K562 (cell line): ENCODE measurements around the gene MLC1. TPM values are rescaled to one million over a fixed set of nuclear protein-coding genes. Genes with fewer than 3 reads are reported as not detected.
A peak's percentile ranks its signal among the peaks of the same experiment; 100 is the strongest.

Source experiments
- ARID2 ChIP-seq: fragments of 450-650 bp; IDR thresholded peaks from 2 replicates; pipeline ENCODE4 v1.6.1; 2017; ENCODE audit warnings: antibody characterized with exemption, mild to moderate bottlenecking
- ASH1L ChIP-seq: fragments of 450-650 bp; IDR thresholded peaks from 2 replicates; pipeline ENCODE4 v1.6.1; 2018; ENCODE audit warnings: borderline replicate concordance, mild to moderate bottlenecking, low read depth; ENCODE audit not compliant: partially characterized antibody
- BCL6 ChIP-seq: fragments of 250-450 bp; sonication (Bioruptor Pico); IDR thresholded peaks from 2 replicates; pipeline ENCODE4 v1.4.0; 2020
- CEBPG ChIP-seq, 3 experiments: fragments of 200-800 bp in 1 of 3; sonication (Bioruptor generic) in 1 of 3; sonication (generic) in 1 of 3; formaldehyde crosslinking in 1 of 3; IDR thresholded peaks in 2 of 3; conservative IDR thresholded peaks in 1 of 3; 2 replicates each; pipeline versions ENCODE4 v1.6.1 to v1.8.0; 2016 to 2022; ENCODE audit warnings: missing compliant biosample characterization in 2 of 3, missing genetic modification characterization in 2 of 3, mild to moderate bottlenecking in 1 of 3, missing genetic modification reagents in 1 of 3
- E2F1 ChIP-seq: sonication (generic); formaldehyde crosslinking; IDR thresholded peaks from 2 replicates; pipeline ENCODE4 v1.8.1; 2023; ENCODE audit warnings: mild to moderate bottlenecking, missing genetic modification reagents, moderate library complexity
- GABPA ChIP-seq: fragments of 200-800 bp; sonication (Bioruptor generic); conservative IDR thresholded peaks from 2 replicates; pipeline ENCODE4 v1.6.1; 2016; ENCODE audit warnings: low read depth, missing genetic modification characterization, missing compliant biosample characterization
- NR2C1 ChIP-seq, 2 experiments: fragments of 450-650 bp; IDR thresholded peaks; 2 replicates each; pipeline ENCODE4 v1.6.1; 2017; ENCODE audit warnings: mild to moderate bottlenecking in 2 of 2, antibody characterized with exemption in 1 of 2, inconsistent platforms in 1 of 2, missing compliant biosample characterization in 1 of 2, missing genetic modification characterization in 1 of 2
- TGIF2 ChIP-seq: sonication (generic); formaldehyde crosslinking; IDR thresholded peaks from 2 replicates; pipeline ENCODE4 v1.8.1; 2022; ENCODE audit warnings: mild to moderate bottlenecking, missing genetic modification reagents, moderate library complexity
- YY1 ChIP-seq, 3 experiments: IDR thresholded peaks; 2 replicates each; pipeline ENCODE4 v1.6.1; 2011; ENCODE audit warnings: low read length in 2 of 3, mild to moderate bottlenecking in 2 of 3, moderate library complexity in 2 of 3, borderline replicate concordance in 1 of 3, control low read depth in 1 of 3, low read depth in 1 of 3; ENCODE audit not compliant: insufficient read depth in 3 of 3, insufficient replicate concordance in 2 of 3, control insufficient read depth in 1 of 3, insufficient read length in 1 of 3; ENCODE audit errors: extremely low read depth in 1 of 3
- ZBTB33 ChIP-seq: sonication (generic); formaldehyde crosslinking; IDR thresholded peaks from 2 replicates; pipeline ENCODE4 v1.8.1; 2023; ENCODE audit warnings: mild to moderate bottlenecking, missing genetic modification reagents
- ZNF134 ChIP-seq: fragments of 250-450 bp; sonication (Bioruptor Pico); conservative IDR thresholded peaks from 2 replicates; pipeline ENCODE4 v1.4.0; 2020
- ZNF24 ChIP-seq: fragments of 450-650 bp; IDR thresholded peaks from 2 replicates; pipeline ENCODE4 v1.6.1; 2016
- polyA plus RNA-seq, 8 experiments: library from polyadenylated mRNA; depleted of rRNA in 4 of 8; stranded (reverse) in 5 of 8; unstranded in 3 of 8; fragments of >200 nt; fragmentation: Nextera tagmentation in 2 of 8; fragmentation: Illumina TruSeq in 1 of 8; extraction: Ambion mirVana in 2 of 8; extraction: Trizol in 1 of 8; gene quantifications; 2 replicates each; pipeline versions ENCODE4 v1.2.1 to v1.2.3, GENCODE V29; 2011 to 2014; ENCODE audit warnings: inconsistent platforms in 1 of 8, missing spikeins in 1 of 8
- total RNA-seq, 7 experiments: library from RNA; depleted of rRNA in 6 of 7; stranded (reverse); fragments of >200 nt in 6 of 7; fragmentation: Illumina TruSeq in 2 of 7; extraction: Trizol in 2 of 7; gene quantifications; 2 replicates each; pipeline versions ENCODE4 v1.2.1 to v1.2.3, GENCODE V29; 2011 to 2021; ENCODE audit warnings: low replicate concordance in 1 of 7
- TF ChIP-seq, protein P1 (sequence below): fragments of 450-650 bp; IDR thresholded peaks from one replicate; pipeline ENCODE4 v1.6.1; 2018; ENCODE audit warnings: mild to moderate bottlenecking, moderate library complexity; ENCODE audit not compliant: partially characterized antibody
- TF ChIP-seq, protein P2 (sequence below): fragments of 250-450 bp; sonication (Bioruptor Pico); IDR thresholded peaks from 2 replicates; pipeline ENCODE4 v1.8.0; 2021; ENCODE audit warnings: moderate library complexity, mild to moderate bottlenecking, inconsistent platforms

Gene MLC1
- total and polyA plus RNA-seq, 9 of the 15 experiments (the other 6 are each of a cell fraction or from before 2014, with no cell fraction given) = 0.06 to 0.98 (median 0.39) TPM

DNA sequence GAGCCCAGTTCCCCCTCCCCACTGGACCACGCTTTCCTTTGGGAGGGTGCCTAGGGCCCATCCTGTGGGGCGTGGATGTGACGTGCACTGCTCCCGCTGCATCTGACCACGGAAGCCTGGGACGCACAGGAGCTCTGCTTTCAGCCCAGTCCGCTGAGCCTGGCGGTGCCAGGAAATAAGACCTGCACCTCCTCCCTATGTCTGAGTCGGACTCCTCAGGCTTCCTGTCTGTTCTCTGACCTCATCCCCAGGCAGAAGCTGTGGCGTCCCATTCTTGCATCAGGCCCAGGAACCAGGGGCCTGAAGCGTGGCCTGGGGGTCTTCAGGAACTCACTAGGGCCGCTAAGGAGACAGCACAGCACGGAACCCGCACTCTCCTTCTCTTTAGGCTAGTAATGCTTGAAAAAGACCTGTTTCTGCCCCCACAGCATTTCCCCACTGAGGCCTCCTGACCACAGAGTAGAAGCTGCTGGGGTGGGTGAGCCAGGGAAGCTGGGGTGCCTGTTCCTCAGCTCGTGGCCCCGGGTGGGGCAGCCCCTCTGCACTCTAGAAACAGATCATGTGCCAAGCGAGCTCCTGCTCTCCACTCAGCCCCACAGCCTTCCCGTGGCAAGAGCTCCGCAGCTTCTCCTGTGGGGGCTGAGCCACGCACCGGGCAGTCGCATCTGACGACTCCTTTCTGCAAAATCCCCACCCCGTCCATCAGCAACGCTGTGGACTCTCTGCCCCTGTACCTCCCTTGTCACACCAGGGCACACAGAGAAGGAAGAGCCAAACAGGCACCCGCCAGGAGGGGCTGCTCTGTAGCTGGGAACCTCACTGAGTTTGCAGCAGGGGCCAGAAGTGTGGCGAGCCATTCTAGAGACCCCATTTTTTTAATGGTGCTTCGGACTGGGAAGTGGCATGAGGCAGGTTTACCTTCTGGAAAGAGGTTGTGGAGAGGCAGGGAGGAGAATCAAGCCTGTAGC lies 27.2 kb upstream of the MLC1 start (continued):
- TF ChIP-seq CEBPG (CRISPR knock-in tag; IDR thresholded peaks at IDR 0.05) (peak; percentile 34; the same call in 1 of the 2 replicates), CEBPG (tag; conservative IDR thresholded peaks at IDR 0.05 in 1 of 2, IDR thresholded peaks at IDR 0.05 in 1 of 2) (no peak), YY1 (IDR thresholded peaks at IDR 0.05; ENCODE audit: borderline replicate concordance in 1 of 3, control insufficient read depth in 1 of 3, extremely low read depth in 1 of 3, insufficient read depth in 3 of 3, insufficient read length in 1 of 3, insufficient replicate concordance in 2 of 3, low read depth in 1 of 3, low read length in 2 of 3) (no peak), ZNF134 (CRISPR knock-in tag) (no peak), NR2C1 (IDR thresholded peaks at IDR 0.05) (no peak), NR2C1 (tag; IDR thresholded peaks at IDR 0.05) (no peak), GABPA (tag) (peak; percentile 36; the same call in 1 of the 2 replicates), ZBTB33 (CRISPR knock-in tag) (peak; percentile 88), E2F1 (no peak), BCL6 (CRISPR knock-in tag) (no peak), ARID2 (no peak), ZNF24 (no peak), ASH1L (no peak), TGIF2 (CRISPR knock-in tag) (no peak)
- TF ChIP-seq, protein P1, sequence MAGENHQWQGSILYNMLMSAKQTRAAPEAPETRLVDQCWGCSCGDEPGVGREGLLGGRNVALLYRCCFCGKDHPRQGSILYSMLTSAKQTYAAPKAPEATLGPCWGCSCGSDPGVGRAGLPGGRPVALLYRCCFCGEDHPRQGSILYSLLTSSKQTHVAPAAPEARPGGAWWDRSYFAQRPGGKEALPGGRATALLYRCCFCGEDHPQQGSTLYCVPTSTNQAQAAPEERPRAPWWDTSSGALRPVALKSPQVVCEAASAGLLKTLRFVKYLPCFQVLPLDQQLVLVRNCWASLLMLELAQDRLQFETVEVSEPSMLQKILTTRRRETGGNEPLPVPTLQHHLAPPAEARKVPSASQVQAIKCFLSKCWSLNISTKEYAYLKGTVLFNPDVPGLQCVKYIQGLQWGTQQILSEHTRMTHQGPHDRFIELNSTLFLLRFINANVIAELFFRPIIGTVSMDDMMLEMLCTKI = no peak
- TF ChIP-seq, protein P2, sequence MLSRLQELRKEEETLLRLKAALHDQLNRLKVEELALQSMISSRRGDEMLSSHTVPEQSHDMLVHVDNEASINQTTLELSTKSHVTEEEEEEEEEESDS (CRISPR knock-in tag) = no peak
